Stimulated activated CD4-positive, alpha-beta T cell treated with anti-CD3 and anti-CD28 coated beads, Interleukin-1b, Interleukin-23, amount 100 ng/mL, for 4 hours (primary cell): ENCODE results near the gene ANKRD10.
"Not testable (repeated sequence)": the region's sequence is repeated elsewhere in the genome, so short reads cannot be mapped to it uniquely, and the experiment has no call there.

Source experiments
- DNase-seq, 2 donors: peaks; one replicate each; pipeline ENCODE4 v3.0.0-alpha.2; 2020; ENCODE audit warnings: low read depth in 2 of 2

Gene ANKRD10

GRCh38 chr13:110915057-110915873, at the start of gene ANKRD10:
Gene ANKRD10 (minus strand): TSS chr13:110915069. CDS start chr13:110914934, 135 bp downstream.
- DNase-seq: peak; percentile 84 to 96

- DNase-seq: no peak
These were observed 49.6 kb upstream of the ANKRD10 start for GRCh38 chr13:110964229-110965037.

- no peak for DNase-seq
These were observed 48.7 kb upstream of the ANKRD10 start for GRCh38 chr13:110963554-110963970.

GRCh38 chr13:110961959-110962358, 47.1 kb upstream of the ANKRD10 start:
- no peak for DNase-seq

- DNase-seq: no peak
These were observed 45.3 kb upstream of the ANKRD10 start for GRCh38 chr13:110960204-110960603.

GRCh38 chr13:110957931-110958330, 43.1 kb upstream of the ANKRD10 start:
- no peak for DNase-seq

GRCh38 chr13:110957181-110957884, 42.5 kb upstream of the ANKRD10 start:
- DNase-seq: no peak

GRCh38 chr13:110956216-110956615, 41.3 kb upstream of the ANKRD10 start:
- DNase-seq: not testable (repeated sequence)

- not testable (repeated sequence) for DNase-seq
These were observed 40.7 kb upstream of the ANKRD10 start for GRCh38 chr13:110955608-110956007.

- DNase-seq: peak in 1 of 2 donors; percentile 29
These were observed 40.2 kb upstream of the ANKRD10 start for GRCh38 chr13:110955072-110955503.

- not testable (repeated sequence) for DNase-seq
These were observed 39.7 kb upstream of the ANKRD10 start for GRCh38 chr13:110954533-110954920.

- DNase-seq: no peak
These were observed 39.1 kb upstream of the ANKRD10 start for GRCh38 chr13:110953833-110954532.

- no peak for DNase-seq
These were observed 38.5 kb upstream of the ANKRD10 start for GRCh38 chr13:110953416-110953815.

GRCh38 chr13:110952135-110952534, 37.3 kb upstream of the ANKRD10 start:
- not testable (repeated sequence) for DNase-seq

GRCh38 chr13:110950819-110951570, 36.1 kb upstream of the ANKRD10 start:
- DNase-seq: no peak

GRCh38 chr13:110950356-110950755, 35.5 kb upstream of the ANKRD10 start:
- DNase-seq: no peak

GRCh38 chr13:110949628-110950027, 34.8 kb upstream of the ANKRD10 start:
- no peak for DNase-seq

GRCh38 chr13:110949116-110949515, 34.2 kb upstream of the ANKRD10 start:
- no peak for DNase-seq

- DNase-seq: not testable (repeated sequence)
These were observed 32.5 kb upstream of the ANKRD10 start for GRCh38 chr13:110947338-110947737.

- DNase-seq: no peak
These were observed 31.2 kb upstream of the ANKRD10 start for GRCh38 chr13:110945928-110946570.
